Dermis microvascular lymphatic vessel endothelial cell (primary cell): ENCODE results near the gene SMYD4. TPM values are rescaled to one million over a fixed set of nuclear protein-coding genes. Genes with fewer than 3 reads are reported as not detected.
"Not testable (repeated sequence)": the region's sequence is repeated elsewhere in the genome, so short reads cannot be mapped to it uniquely, and the experiment has no call there.

Experiments used
- DNase-seq, 2 donors: peaks; one replicate each; pipeline versions ENCODE4 v3.0.0 to v3.0.0-alpha.2; 2010; ENCODE audit warnings: low read depth in 2 of 2
- total RNA-seq: library from RNA; depleted of rRNA; stranded (reverse); fragments of >200 nt; gene quantifications from 2 replicates; pipeline ENCODE4 v1.2.1, GENCODE V29; 2014

Gene SMYD4
- 6.8 and 12.1 TPM in 2 replicates for total RNA-seq

DNA sequence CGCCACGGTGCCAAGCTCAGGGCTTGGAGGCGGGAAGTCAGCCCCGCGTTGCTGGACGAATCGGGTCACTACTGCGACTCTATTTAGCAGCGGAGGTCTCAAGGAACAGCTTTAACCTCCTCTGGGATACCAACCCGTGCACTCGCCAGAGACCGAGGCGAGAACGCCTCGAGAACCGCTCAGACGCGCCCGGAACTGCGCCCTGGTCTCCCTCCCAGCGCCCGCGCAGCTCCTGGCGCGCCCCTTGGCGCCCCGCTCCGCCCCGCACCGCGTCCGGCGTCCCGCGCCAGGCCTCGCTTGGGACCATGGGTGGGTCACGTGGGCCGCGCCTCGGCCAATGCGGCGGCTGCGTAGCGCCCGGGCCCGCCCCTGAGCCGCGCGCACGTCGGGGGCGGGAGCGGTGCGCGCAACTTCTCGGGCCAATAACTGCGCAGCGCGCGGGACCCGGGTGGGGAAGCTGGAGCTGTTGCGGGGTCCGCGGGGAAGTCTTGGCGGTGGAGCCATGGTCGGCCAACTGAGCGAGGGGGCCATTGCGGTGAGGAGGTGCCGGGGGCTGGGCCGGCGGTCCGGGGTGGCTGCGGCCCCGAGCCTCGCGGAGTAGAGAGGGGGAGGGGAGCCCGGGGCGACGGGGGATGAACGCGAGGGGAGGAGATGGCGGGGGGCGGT is at the start of gene SMYD4, which contains the start of gene RPA1:
TSS of gene SMYD4 (minus strand) at position 311 of the 666 bp plus-strand sequence. CDS start 1,908 bp downstream, outside the sequence.
TSS of gene RPA1 (plus strand) at position 414 of the 666 bp plus-strand sequence. CDS start at position 503, 89 bp downstream.
- DNase-seq = peak; percentile 64 to 92

DNA sequence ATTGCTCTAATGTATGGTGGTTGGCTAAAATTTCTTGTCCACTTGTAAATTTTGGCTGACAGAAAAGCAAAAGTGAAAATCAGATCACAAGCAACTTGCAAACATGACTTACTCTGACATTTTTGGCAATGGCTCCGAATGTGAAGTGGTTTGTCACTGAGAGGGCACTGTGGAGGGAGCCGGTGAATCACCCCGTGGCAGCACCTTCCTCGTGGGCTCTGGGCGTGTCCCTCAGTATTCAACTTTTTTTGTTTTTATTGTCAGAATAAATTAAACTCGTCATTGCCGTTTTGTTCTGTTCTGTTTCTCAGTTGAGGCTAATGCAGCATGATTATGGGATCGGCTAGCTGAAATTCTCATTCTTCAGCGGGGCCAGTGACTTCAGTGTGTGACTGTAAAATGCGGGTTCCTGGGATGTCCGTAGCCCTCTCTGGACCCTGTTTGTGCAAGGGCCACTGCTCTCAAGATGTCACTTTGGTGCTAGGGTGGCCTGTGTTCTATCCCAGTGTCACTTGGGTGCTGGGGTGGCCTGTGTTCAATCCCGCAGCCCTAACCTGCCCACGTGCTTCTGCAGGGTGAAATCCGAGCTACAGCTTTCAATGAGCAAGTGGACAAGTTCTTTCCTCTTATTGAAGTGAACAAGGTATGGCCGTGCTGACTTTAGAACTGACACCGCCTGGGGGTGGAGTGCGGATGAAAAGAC is 48.9 kb upstream of the SMYD4 start:
- DNase-seq = peak in 1 of 2 donors; percentile 66

DNA sequence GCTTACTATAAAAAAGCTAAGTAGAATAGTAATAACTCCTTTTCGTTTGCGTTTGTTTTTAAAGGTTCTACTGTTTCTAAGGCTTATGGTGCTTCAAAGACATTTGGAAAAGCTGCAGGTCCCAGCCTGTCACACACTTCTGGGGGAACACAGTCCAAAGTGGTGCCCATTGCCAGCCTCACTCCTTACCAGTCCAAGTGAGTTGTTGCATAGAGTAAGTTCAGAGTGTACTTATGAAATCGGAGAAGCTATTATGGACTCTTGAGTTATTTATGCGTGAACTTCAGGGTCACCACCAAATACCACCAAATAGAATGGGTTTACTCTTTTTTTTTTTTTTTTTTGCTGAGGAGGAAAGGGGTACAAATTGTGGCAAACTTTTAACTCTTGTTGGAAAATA is 45.9 kb upstream of the SMYD4 start:
- DNase-seq = no peak

GRCh38 chr17:1873418-1873817 is 43.7 kb upstream of the SMYD4 start:
- no peak for DNase-seq

DNA sequence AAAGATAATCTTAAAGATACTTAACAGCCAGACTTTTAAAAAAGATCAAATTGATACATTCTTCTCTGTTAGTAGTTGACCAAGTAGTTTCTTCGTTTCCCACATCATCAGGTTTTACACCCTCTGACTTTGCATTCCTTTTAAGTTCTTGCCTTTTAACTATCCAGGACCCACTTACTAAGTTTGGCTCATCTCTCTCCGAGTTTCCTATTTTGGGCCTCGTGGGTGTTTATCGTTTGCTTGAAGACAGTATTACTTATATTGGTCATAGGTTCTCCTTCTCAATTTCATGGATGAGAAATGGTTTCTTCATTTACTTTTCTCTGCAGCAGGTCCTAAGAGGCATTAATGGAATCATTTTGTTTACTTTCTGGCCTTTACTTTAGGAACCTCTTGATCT is 43.3 kb upstream of the SMYD4 start:
- DNase-seq = no peak

- no peak for DNase-seq
These were observed 42.6 kb upstream of the SMYD4 start for GRCh38 chr17:1872254-1872653.

DNA sequence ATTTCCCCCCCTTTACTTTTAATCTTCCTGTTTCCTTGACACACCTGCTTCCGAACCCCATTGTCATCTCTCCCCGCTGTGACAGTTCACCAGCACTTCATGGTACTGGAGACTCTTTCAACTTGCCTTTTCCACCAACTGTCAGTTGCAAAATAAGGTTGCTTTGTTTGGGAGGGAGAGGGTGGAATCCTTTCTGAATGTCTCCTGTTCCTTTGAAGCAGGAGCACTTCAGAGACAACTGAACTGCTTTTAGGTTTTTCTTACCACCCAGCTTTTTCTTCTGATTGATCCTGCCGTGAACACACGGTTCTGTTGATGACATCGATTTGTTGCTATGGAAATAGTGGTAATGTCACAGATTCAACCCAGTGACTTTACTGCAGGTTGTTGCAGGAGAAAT is 42.1 kb upstream of the SMYD4 start:
- no peak for DNase-seq

DNA sequence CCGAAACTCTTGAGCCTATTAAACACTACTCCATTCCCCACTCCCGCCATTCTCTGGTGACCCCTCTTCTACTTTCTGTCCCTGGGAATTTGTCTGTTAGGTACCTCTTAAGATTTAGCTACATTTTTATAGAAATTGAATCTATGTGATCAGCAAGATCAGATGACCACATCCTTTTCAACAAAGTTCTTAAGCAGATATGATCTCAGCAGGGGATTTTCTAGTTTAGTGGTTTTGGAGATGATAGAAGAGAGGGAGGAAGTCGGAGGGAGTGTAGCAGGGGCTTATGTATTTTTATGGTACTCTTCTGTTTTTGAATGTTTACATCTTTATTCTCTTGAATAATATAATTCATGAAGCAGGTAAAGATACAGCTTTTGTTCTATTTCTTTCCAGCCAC is 40.9 kb upstream of the SMYD4 start:
- no peak for DNase-seq

DNA sequence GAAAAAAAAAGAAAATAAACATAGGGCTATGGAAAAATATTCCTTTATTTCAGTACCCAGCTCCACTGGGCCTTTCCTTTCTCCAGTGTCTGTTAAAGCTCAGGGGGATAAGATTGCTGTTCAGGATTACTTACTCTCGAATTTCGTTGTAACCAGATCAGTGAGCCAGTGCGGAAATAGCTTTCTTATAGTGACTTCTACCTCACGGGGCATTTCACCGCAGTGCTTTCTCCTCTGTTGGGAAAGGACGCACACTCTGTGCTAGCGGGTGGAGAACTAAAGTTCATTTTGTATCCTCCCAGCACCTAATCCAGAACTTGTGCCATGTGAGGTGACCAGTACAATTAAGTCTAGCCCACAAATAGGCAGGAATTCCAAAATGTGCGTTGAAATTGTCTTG is 38.4 kb upstream of the SMYD4 start:
- DNase-seq = no peak

- no peak for DNase-seq
These were observed 37.6 kb upstream of the SMYD4 start for GRCh38 chr17:1867307-1867706.

DNA sequence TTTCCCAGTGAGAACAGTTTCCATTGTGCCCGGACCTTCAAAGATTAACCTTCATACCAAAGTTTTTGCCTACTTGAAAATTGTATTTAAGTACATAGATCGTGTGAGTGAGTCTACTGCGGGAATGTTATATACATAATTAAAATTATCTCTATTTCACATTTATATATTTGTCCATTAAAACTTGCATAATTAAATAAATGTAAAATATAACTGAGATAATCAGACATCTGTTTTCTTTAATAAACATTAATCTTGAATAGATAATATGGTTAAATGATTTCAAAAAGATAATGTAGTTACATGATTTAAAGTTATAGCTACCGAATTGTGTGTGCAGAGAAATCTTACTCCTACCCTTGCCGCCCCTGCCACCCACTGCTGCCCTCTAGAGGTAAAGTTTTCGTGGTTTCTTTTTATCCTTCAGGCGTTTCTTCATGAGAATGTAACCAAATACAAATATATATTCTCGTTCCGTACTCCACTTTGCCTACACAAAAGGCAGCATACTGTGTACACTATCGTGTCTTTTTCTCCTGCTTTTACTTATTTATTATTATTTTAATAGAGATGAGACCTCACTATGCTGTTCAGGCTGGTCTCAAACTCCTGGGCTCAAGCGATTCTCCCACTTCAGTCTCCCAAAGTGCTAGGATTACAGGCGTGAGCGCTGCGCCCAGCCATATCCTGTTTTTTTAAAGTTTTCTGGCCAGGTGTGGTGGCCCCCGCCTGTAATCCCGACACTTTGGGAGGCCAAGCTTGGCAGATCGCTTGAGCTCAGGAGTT is 35.7 kb upstream of the SMYD4 start:
- peak; percentile 4 to 41 for DNase-seq

- no peak for DNase-seq
These were observed 31.8 kb upstream of the SMYD4 start for GRCh38 chr17:1861391-1862010.

DNA sequence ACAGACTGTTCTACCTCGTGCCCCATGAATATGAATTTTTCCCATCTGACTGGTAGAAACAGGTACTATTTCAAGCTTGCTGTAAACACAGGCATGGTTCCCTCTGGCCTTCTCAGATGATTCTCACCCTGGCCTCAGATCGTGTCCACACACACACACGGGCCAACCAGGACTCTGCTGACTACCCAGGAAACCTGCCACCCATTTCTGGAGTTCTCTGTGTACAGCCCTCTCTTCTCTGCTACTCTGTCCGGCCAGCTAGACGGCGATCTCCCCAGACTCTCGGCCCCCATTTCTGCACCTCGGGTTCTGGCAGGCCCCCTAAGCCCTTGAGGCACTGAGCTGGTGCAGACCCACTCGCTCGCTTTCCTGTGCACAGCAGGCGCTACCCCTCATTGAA is 31.3 kb upstream of the SMYD4 start:
- DNase-seq = no peak

DNA sequence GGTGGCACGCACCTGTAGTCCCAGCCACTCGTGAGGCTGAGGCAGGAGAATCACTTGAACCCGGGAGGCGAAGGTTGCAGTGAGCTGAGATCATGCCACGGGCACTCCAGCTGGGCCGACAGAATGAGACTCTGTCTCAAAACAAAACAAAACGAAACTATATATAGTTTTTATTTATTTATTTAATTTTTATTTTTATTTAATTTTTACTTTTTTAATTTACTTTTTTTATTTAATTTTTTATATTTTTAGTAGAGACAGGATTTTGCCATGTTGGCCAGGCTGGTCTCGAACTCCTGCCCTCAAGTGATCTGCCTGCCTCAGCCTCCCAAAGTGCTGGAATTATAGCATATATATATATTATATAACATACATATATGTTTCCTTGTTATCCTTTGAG is 26.8 kb upstream of the SMYD4 start:
- DNase-seq = not testable (repeated sequence)

DNA sequence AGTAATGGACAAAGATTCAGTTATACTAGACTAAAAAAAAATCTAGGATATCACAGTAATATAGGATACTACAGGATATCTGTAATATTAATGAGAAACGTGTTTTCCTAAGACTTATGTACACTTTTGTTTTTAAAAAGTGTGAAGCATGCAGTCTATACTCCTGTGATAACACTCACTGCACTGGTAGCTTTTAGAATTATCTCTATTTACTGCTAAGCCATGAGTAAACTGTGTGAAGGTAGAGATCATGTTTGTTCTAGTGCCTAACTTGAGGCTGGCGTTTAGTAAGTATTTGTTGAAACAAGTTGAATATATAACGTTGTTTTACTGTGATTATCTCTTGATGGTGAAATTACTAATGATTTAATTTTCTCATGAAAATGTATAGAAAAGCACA is 24.0 kb upstream of the SMYD4 start:
- no peak for DNase-seq

GRCh38 chr17:1852327-1852726 is 22.6 kb upstream of the SMYD4 start:
- no peak for DNase-seq

DNA sequence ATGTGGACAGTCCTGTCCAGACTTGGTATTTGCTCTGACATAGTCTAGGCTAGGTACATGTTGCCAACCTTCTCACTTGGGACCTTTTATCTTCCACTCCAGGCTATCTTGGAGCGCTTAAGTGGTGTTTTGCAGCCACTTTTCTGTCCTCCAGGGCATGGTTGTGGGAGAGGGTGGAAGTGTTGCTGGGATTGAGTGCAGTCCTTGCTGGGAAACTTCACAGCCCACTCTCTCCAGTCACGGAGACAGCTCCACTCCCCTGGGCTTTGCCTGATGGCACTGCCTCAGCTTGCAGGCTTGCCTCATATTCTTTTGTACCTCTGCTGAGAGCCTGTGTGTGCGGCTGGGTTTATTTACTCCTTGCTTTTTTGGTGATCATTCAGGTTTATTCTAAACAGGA is 17.5 kb upstream of the SMYD4 start:
- DNase-seq = no peak

DNA sequence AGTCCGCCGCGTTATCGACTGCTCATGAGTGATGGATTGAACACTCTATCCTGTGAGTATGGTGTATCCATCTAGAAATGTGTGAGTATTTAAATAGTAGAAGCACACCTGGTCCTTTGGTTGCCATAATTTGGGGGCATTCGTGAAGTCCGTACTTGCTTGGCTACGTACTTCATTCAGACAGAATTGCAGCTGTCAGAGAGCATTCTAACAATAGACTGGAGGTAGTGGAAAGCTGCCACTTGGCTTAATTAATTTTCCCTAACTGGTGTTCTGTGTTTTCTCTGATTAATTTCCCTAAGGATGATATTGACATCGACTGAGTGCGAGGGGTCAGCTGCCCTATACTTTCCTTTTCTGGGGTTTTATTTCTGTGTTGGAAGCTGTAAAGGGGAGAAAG is 14.2 kb upstream of the SMYD4 start:
- DNase-seq = no peak

GRCh38 chr17:1839516-1839915 is 9.8 kb upstream of the SMYD4 start:
- no peak for DNase-seq

DNA sequence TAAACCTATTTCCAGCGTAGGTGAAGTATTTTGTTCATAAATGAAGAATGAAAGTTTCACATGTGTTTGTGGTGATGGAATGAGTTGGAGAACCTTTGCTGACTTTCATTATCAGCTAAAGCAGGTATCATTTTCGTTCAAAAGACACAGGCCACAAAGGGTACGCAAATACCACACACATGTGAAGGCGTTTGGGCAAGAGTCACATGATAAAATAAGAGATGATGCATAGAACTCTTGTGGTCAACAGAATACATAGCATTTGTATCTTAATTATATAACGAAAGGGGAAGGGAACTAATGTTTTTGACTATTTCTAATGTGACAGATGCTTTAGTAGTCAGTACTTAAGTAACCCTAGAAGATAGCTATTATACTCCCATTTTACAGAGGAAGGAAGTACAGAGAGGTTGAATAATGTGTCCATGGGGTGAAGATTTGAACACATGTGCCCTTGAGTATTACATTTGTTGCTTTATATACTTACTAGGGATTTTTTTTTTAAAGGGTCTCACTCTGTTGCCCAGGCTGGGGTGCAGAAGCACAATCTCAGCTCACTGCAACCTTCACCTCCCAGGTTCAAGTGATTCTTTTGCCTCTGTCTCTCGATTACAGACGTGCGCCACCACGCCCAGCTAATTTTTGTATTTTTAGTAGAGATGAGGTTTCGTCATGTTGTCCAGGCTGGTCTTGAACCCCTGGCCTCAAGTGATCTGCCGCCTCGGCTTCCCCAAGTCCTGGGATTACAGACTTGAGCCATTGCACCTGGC is 4.9 kb upstream of the SMYD4 start:
- no peak for DNase-seq

DNA sequence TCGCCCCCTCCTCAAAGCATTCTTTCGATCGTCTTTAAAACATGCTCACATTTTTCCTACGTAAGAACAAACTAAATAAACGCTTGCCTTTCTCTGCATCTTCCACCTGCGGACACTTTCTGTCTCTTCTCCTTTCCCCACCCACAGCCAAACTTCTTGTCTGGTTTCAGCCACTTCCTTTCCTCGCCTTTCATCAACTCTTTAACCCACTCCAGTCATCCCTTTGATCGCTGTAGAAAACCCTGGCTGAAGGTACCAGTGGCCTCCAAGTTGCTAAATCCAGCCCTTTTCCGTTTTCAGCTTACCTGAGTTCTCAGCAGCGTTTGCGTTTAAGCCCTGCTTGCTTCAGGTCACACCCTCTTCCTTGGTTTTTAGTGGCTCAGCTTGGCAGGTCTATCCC is 586 bp upstream of the SMYD4 start:
- DNase-seq = peak in 1 of 2 donors; percentile 5
